Liver (tissue), 9 donors: ENCODE data around the gene MKNK1. TPM values are rescaled to one million over a fixed set of nuclear protein-coding genes. Genes with fewer than 3 reads are reported as not detected.

Source experiments
- DNase-seq: peaks from one replicate; pipeline ENCODE4 v3.0.0-alpha.2; 2017; ENCODE audit warnings: low spot score
- H3K27ac ChIP-seq, 2 donors: one replicate each; pipeline ENCODE4 v1.7.0; 2013; ENCODE audit warnings: inconsistent platforms in 2 of 2, low read length in 2 of 2, control low read depth in 1 of 2, low read depth in 1 of 2, mild to moderate bottlenecking in 1 of 2
- H3K27me3 ChIP-seq, 4 donors: one replicate each; pipeline versions ENCODE4 v1.6.1 to v1.7.0; 2013; ENCODE audit warnings: low read length in 3 of 4, inconsistent platforms in 1 of 4, mild to moderate bottlenecking in 1 of 4, moderate library complexity in 1 of 4; ENCODE audit not compliant: control insufficient read depth in 4 of 4, insufficient read depth in 4 of 4
- H3K36me3 ChIP-seq, 4 donors: one replicate each; pipeline versions ENCODE4 v1.6.1 to v1.7.0; 2013; ENCODE audit warnings: low read length in 3 of 4, mild to moderate bottlenecking in 3 of 4, low read depth in 1 of 4, moderate library complexity in 1 of 4; ENCODE audit not compliant: control insufficient read depth in 4 of 4, insufficient read depth in 3 of 4
- H3K4me1 ChIP-seq, 4 donors: one replicate each; pipeline versions ENCODE4 v1.6.1 to v1.7.0; 2013; ENCODE audit warnings: low read length in 3 of 4, mild to moderate bottlenecking in 3 of 4, moderate library complexity in 1 of 4; ENCODE audit not compliant: control insufficient read depth in 4 of 4, insufficient read depth in 4 of 4
- H3K4me3 ChIP-seq, 3 donors: one replicate each; pipeline versions ENCODE4 v1.6.1 to v1.7.0; 2013; ENCODE audit warnings: low read length in 3 of 3, control low read depth in 1 of 3, low read depth in 1 of 3, mild to moderate bottlenecking in 1 of 3
- H3K9ac ChIP-seq, 2 donors: one replicate each; pipeline ENCODE4 v1.7.0; 2013; ENCODE audit warnings: low read length in 2 of 2, mild to moderate bottlenecking in 2 of 2, moderate library complexity in 2 of 2, control low read depth in 1 of 2, low read depth in 1 of 2
- H3K9me3 ChIP-seq, 4 donors: one replicate each; pipeline versions ENCODE4 v1.6.1 to v1.7.0; 2013; ENCODE audit warnings: low read length in 3 of 4; ENCODE audit not compliant: control insufficient read depth in 4 of 4
- EGR1 ChIP-seq, 2 donors: IDR thresholded peaks; 2 replicates each; pipeline ENCODE4 v1.6.1; 2016 to 2018; ENCODE audit warnings: antibody characterized with exemption in 2 of 2, low read depth in 2 of 2
- FOXA2 ChIP-seq: IDR thresholded peaks from 2 replicates; pipeline ENCODE4 v1.6.1; 2016; ENCODE audit warnings: antibody characterized with exemption
- GABPA ChIP-seq, 2 donors: IDR thresholded peaks in 1 of 2; conservative IDR thresholded peaks in 1 of 2; 2 replicates each; pipeline ENCODE4 v1.6.1; 2016; ENCODE audit warnings: antibody characterized with exemption in 2 of 2, mild to moderate bottlenecking in 1 of 2, moderate library complexity in 1 of 2
- HNF4G ChIP-seq: IDR thresholded peaks from 2 replicates; pipeline ENCODE4 v1.6.1; 2016; ENCODE audit warnings: antibody characterized with exemption
- JUND ChIP-seq, 2 donors: IDR thresholded peaks; 2 replicates each; pipeline ENCODE4 v1.6.1; 2016; ENCODE audit warnings: antibody characterized with exemption in 2 of 2
- NR2F2 ChIP-seq: IDR thresholded peaks from 2 replicates; pipeline ENCODE4 v1.6.1; 2016; ENCODE audit warnings: antibody characterized with exemption
- RXRA ChIP-seq, 2 donors: IDR thresholded peaks; 2 replicates each; pipeline ENCODE4 v1.6.1; 2017 to 2018; ENCODE audit warnings: antibody characterized with exemption in 2 of 2, mild to moderate bottlenecking in 1 of 2
- SP1 ChIP-seq: IDR thresholded peaks from 2 replicates; pipeline ENCODE4 v1.6.1; 2018; ENCODE audit warnings: antibody characterized with exemption, mild to moderate bottlenecking
- TAF1 ChIP-seq: conservative IDR thresholded peaks from 2 replicates; pipeline ENCODE4 v1.6.1; 2016; ENCODE audit warnings: antibody characterized with exemption, mild to moderate bottlenecking
- YY1 ChIP-seq: IDR thresholded peaks from 2 replicates; pipeline ENCODE4 v1.6.1; 2016; ENCODE audit warnings: antibody characterized with exemption, mild to moderate bottlenecking
- WGBS: extraction: QIAGEN DNeasy Blood & Tissue Kit; methylation state at CpG from one replicate; pipeline ENCODE4 v1.1.7; 2013; 5-methylcytosine and 5-hydroxymethylcytosine counted together
- polyA plus RNA-seq, 2 donors: library from polyadenylated mRNA; stranded (reverse) in 1 of 2; unstranded in 1 of 2; fragments of 200-250 nt in 1 of 2; fragments of >200 nt in 1 of 2; fragmentation: Nextera tagmentation in 1 of 2; extraction: Ambion mirVana in 1 of 2; gene quantifications; one replicate each; pipeline versions ENCODE4 v1.2.1 to v1.2.3, GENCODE V29; 2013 to 2015
- total RNA-seq, 2 donors: library from RNA; depleted of rRNA; stranded (reverse); fragments of >200 nt; gene quantifications; one replicate each; pipeline ENCODE4 v1.2.3, GENCODE V29; 2014
- TF ChIP-seq, protein P1 (sequence below): fragments of 150-350 bp; IDR thresholded peaks from 2 replicates; pipeline ENCODE4 v1.5.1; 2017; ENCODE audit warnings: improper control_type of control experiment, low read depth, low read length; ENCODE audit not compliant: missing input control
- TF ChIP-seq, protein P2 (sequence below): IDR thresholded peaks from 2 replicates; pipeline ENCODE4 v1.6.1; 2016; ENCODE audit warnings: antibody characterized with exemption
- TF ChIP-seq, protein P3 (sequence below): IDR thresholded peaks from 2 replicates; pipeline ENCODE4 v1.6.1; 2016; ENCODE audit warnings: antibody characterized with exemption, mild to moderate bottlenecking
- TF ChIP-seq, protein P4 (sequence below): IDR thresholded peaks from 2 replicates; pipeline ENCODE4 v1.6.1; 2016; ENCODE audit warnings: antibody characterized with exemption
- TF ChIP-seq, protein P5 (sequence below): IDR thresholded peaks from 2 replicates; pipeline ENCODE4 v1.6.1; 2016; ENCODE audit warnings: antibody characterized with exemption
- donor health status: healthy.
- donor health status: healthy.
- donor health status: healthy.
- donor health status: healthy.
- donor health status: healthy.

The MKNK1 gene
- total and polyA plus RNA-seq, 4 donors, result 10.2 to 30.8 (median 18.3) TPM

DNA sequence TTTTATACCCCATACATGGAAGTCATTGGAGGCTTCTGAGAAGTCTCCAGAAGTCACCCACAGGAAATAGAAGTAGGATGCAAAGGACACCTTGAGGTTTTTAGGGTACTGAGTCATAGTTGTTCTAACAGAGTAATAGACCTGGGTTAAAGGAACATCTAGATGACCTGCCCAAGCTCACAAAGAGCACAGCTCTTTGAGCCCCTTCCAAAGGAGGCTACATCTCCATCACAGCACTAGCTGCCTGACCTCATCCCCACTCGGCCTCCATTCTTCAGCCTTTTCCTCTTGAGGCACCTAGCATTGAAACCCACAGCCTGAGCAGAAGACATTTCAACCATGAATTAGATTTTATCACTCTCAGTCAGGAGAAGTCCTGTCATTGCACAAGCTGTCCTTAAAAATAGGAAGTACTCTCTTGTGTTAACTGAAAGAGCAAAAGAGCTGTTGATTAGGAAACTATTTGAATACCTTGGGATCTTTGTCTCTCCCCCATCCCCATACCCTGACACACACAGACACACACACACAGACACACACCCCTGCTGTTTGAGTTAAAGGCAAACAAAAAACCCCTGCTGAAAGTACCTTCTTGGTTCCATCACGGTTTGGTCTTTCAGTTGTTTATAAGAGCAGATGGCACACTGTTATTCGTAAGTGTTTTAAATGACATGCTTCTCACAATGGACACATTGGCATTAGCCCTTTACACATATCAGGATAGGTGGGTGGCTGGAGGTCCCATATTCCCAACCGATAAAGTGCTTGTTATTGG, 22.2 kb downstream of the MKNK1 start:
- H3K36me3 ChIP-seq, result peaks cover 0 to 59% (median 33%) of the 10 kb centered on the region in 4 donors
- H3K9ac ChIP-seq, result no peak overlapping the region
- H3K4me3 ChIP-seq, result no peak overlapping the region
- no peak for DNase-seq
- WGBS, result 87% methylated on average over 4 of the region's 4 CpGs
- no peaks in the 10 kb centered on the region for H3K4me1 ChIP-seq
- no peaks in the 10 kb centered on the region for H3K9me3 ChIP-seq
- H3K27ac ChIP-seq, result peak overlapping the region in 1 of 2 donors; percentile 44
- TF ChIP-seq, protein P1, sequence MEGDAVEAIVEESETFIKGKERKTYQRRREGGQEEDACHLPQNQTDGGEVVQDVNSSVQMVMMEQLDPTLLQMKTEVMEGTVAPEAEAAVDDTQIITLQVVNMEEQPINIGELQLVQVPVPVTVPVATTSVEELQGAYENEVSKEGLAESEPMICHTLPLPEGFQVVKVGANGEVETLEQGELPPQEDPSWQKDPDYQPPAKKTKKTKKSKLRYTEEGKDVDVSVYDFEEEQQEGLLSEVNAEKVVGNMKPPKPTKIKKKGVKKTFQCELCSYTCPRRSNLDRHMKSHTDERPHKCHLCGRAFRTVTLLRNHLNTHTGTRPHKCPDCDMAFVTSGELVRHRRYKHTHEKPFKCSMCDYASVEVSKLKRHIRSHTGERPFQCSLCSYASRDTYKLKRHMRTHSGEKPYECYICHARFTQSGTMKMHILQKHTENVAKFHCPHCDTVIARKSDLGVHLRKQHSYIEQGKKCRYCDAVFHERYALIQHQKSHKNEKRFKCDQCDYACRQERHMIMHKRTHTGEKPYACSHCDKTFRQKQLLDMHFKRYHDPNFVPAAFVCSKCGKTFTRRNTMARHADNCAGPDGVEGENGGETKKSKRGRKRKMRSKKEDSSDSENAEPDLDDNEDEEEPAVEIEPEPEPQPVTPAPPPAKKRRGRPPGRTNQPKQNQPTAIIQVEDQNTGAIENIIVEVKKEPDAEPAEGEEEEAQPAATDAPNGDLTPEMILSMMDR, result no peak
- H3K27me3 ChIP-seq, result no peaks in the 10 kb centered on the region

DNA sequence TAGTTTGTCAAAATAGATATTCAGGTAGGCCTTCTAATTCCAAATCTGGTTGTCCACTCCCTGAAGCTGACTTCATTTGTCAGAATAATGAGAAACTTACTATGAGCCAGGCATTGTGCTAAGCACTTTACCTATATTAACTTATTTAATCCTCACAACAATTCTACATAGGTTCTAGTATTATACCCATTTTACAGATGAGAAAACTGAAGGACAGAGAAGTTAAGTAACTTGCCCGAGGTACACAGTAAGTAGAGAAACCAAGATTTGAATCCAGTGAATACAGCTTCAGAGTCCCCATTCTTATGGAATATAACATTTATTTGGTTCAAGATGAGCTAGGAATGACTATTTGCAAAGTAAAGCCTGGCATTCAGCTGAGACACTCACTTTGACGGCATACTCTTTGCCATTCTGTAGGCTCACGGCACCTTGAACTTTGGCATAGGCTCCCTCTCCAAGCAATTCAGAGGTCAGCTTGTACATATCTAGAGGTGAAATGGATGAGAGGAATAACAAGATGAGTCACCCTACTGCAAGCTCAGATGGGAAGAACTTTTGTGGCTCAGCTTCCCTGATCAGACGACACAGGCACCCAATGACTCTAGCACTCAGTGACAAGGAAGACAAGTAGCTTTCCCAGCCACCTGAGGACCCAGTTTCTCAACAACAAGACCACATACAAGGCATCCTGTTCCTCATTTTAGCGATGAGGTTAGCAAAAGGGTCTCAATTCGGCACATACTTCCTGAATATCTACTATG, 23.7 kb downstream of the MKNK1 start:
- H3K9me3 ChIP-seq, result no peaks in the 10 kb centered on the region
- peaks cover 0 to 65% (median 33%) of the 10 kb centered on the region in 4 donors for H3K36me3 ChIP-seq
- no peak for DNase-seq
- no peak overlapping the region for H3K4me3 ChIP-seq
- no peak overlapping the region for H3K27ac ChIP-seq
- 91% methylated on average over 6 of the region's 6 CpGs for WGBS
- TF ChIP-seq NR2F2 (no peak), RXRA (IDR thresholded peaks at IDR 0.05) (no peak), EGR1 (IDR thresholded peaks at IDR 0.05; ENCODE audit: low read depth in 2 of 2) (no peak), GABPA (IDR thresholded peaks at IDR 0.05 in 1 of 2, conservative IDR thresholded peaks at IDR 0.05 in 1 of 2) (no peak)
- no peaks in the 10 kb centered on the region for H3K27me3 ChIP-seq
- H3K9ac ChIP-seq, result no peak overlapping the region
- H3K4me1 ChIP-seq, result no peaks in the 10 kb centered on the region

DNA sequence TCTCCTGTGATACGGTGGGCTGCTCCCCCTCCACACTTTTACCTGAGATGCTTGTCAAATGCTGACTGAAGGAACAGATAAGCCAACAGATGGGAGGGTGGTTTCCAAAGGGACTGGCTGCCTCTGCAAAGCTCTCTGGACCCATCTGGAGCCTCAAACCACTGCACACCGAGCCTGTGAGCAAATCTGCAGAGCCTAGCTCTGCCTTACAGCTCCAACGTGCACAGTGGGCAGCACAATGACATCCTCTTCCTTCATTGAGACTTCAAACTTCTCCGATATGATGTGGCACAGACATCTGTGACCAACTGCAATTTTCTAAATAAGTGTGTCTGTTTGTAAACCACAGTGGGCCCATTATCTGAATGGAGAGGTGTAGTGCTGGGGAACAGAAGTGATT, 26.4 kb downstream of the MKNK1 start:
- no peak overlapping the region for H3K9ac ChIP-seq
- no peak overlapping the region for H3K4me3 ChIP-seq
- no peaks in the 10 kb centered on the region for H3K9me3 ChIP-seq
- DNase-seq, result no peak
- H3K36me3 ChIP-seq, result peaks cover 0 to 59% (median 26%) of the 10 kb centered on the region in 4 donors
- WGBS, result 90% methylated on average over 4 of the region's 4 CpGs
- no peaks in the 10 kb centered on the region for H3K27me3 ChIP-seq
- no peak overlapping the region for H3K27ac ChIP-seq
- TF ChIP-seq RXRA (IDR thresholded peaks at IDR 0.05) (no peak), HNF4G (no peak), TAF1 (no peak), JUND (IDR thresholded peaks at IDR 0.05) (no peak), SP1 (no peak), FOXA2 (no peak), NR2F2 (no peak), GABPA (IDR thresholded peaks at IDR 0.05 in 1 of 2, conservative IDR thresholded peaks at IDR 0.05 in 1 of 2) (no peak), YY1 (no peak)
- TF ChIP-seq, protein P2, sequence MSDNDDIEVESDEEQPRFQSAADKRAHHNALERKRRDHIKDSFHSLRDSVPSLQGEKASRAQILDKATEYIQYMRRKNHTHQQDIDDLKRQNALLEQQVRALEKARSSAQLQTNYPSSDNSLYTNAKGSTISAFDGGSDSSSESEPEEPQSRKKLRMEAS, result no peak
- TF ChIP-seq, protein P1, result no peak
- TF ChIP-seq, protein P3, sequence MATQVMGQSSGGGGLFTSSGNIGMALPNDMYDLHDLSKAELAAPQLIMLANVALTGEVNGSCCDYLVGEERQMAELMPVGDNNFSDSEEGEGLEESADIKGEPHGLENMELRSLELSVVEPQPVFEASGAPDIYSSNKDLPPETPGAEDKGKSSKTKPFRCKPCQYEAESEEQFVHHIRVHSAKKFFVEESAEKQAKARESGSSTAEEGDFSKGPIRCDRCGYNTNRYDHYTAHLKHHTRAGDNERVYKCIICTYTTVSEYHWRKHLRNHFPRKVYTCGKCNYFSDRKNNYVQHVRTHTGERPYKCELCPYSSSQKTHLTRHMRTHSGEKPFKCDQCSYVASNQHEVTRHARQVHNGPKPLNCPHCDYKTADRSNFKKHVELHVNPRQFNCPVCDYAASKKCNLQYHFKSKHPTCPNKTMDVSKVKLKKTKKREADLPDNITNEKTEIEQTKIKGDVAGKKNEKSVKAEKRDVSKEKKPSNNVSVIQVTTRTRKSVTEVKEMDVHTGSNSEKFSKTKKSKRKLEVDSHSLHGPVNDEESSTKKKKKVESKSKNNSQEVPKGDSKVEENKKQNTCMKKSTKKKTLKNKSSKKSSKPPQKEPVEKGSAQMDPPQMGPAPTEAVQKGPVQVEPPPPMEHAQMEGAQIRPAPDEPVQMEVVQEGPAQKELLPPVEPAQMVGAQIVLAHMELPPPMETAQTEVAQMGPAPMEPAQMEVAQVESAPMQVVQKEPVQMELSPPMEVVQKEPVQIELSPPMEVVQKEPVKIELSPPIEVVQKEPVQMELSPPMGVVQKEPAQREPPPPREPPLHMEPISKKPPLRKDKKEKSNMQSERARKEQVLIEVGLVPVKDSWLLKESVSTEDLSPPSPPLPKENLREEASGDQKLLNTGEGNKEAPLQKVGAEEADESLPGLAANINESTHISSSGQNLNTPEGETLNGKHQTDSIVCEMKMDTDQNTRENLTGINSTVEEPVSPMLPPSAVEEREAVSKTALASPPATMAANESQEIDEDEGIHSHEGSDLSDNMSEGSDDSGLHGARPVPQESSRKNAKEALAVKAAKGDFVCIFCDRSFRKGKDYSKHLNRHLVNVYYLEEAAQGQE, result no peak
- TF ChIP-seq, protein P4, sequence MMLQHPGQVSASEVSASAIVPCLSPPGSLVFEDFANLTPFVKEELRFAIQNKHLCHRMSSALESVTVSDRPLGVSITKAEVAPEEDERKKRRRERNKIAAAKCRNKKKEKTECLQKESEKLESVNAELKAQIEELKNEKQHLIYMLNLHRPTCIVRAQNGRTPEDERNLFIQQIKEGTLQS, result no peak
- TF ChIP-seq, protein P5, sequence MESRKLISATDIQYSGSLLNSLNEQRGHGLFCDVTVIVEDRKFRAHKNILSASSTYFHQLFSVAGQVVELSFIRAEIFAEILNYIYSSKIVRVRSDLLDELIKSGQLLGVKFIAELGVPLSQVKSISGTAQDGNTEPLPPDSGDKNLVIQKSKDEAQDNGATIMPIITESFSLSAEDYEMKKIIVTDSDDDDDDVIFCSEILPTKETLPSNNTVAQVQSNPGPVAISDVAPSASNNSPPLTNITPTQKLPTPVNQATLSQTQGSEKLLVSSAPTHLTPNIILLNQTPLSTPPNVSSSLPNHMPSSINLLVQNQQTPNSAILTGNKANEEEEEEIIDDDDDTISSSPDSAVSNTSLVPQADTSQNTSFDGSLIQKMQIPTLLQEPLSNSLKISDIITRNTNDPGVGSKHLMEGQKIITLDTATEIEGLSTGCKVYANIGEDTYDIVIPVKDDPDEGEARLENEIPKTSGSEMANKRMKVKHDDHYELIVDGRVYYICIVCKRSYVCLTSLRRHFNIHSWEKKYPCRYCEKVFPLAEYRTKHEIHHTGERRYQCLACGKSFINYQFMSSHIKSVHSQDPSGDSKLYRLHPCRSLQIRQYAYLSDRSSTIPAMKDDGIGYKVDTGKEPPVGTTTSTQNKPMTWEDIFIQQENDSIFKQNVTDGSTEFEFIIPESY, result no peak
- H3K4me1 ChIP-seq, result no peaks in the 10 kb centered on the region
